ENCODE results near the gene STK11. TPM values are rescaled to one million over a fixed set of nuclear protein-coding genes. Genes with fewer than 3 reads are reported as not detected.

STK11 gene
- total and polyA plus RNA-seq, 2 experiments from 2014 or later = 19.4 to 96.5 TPM

DNA sequence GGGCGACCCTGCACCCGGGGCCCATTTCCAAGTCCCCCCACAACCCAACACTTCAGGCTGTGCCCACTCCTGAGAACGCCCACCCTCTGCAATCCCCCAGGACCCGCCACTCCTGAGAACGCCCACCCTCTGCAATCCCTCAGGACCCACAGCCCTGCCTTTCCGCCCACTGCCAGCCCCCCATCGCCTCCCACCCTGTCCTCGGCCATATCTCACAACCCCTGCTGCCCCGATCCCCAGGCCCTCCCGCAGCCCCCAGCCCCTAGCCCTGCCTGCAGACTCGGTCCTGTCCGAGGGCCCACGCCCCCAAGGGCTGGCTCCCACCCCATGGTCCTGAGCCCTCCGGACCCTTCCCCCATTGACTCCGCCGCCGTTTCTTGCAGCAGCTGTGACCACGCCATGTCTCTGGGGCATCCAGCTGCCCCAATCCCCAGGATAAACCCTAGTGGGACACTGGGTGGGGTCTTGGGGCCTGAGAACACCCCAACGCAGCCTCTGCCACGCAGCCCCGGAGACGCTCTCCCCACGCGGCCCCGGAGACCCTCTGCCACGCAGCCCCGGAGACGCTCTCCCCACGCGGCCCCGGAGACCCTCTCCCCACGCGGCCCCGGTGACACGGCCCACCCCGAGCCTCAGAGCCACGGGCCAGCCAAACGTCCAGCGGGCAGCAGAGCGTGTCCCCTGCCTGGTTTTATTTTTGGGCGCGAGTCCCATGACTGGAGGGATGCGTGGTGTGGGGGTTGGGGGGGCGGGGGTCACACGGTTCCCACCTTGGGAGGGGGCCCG, 48.6 kb upstream of the STK11 start:
- Histone ChIP-seq H2AFZ (no peak overlapping the region), H3K27me3 (ENCODE audit: insufficient read depth) (no peaks in the 10 kb centered on the region), H3K4me1 (ENCODE audit: insufficient read depth) (no peaks in the 10 kb centered on the region), H3K9me2 (ENCODE audit: insufficient read depth) (no peaks in the 10 kb centered on the region), H4K20me1 (replicated peaks; ENCODE audit: insufficient read depth) (no peaks in the 10 kb centered on the region; the same call in 1 of the 2 replicates), H3K36me3 (ENCODE audit: insufficient read depth) (no peaks in the 10 kb centered on the region), H3K27ac (ENCODE audit: low read depth) (no peak overlapping the region), H3K79me2 (replicated peaks; ENCODE audit: insufficient read depth) (peaks cover 12% of the 10 kb centered on the region; the same call in 1 of the 2 replicates), H3K4me3 (no peak overlapping the region), H3K4me2 (no peak overlapping the region), H3F3A (replicated peaks; ENCODE audit: low read depth) (0 out of 2 replicates have a peak, but pooled peaks cover 3% of the 10 kb centered on the region)
- no peak for TF ChIP-seq CREB1 (CRISPR knock-in tag; IDR thresholded peaks at IDR 0.05; ENCODE audit: low read depth)
- no peak for TF ChIP-seq STAT1 (IDR thresholded peaks at IDR 0.05; ENCODE audit: unreplicated experiment)
- TF ChIP-seq REST (IDR thresholded peaks at IDR 0.05; ENCODE audit: unreplicated experiment) = no peak
- no peak for TF ChIP-seq EZH2 (IDR thresholded peaks at IDR 0.05; ENCODE audit: low read depth, unreplicated experiment)
- no peak for TF ChIP-seq CTCF (conservative IDR thresholded peaks at IDR 0.05; ENCODE audit: low read depth in 2 of 2)
- no peak for TF ChIP-seq POLR2AphosphoS5 (IDR thresholded peaks at IDR 0.05; ENCODE audit: low read depth)
- TF ChIP-seq ZNF114 (CRISPR knock-in tag; IDR thresholded peaks at IDR 0.05) = no peak
- no peak for TF ChIP-seq NANOG (IDR thresholded peaks at IDR 0.05; ENCODE audit: borderline replicate concordance)
- TF ChIP-seq ZNF331 (CRISPR knock-in tag; IDR thresholded peaks at IDR 0.05; ENCODE audit: low read depth) = no peak
- no peak for TF ChIP-seq EZH2phosphoT487 (IDR thresholded peaks at IDR 0.05; ENCODE audit: unreplicated experiment)
- no peak for TF ChIP-seq ETS1 (IDR thresholded peaks at IDR 0.05)
- no peak for TF ChIP-seq JUNB (IDR thresholded peaks at IDR 0.05; ENCODE audit: unreplicated experiment)
- TF ChIP-seq, protein P1, sequence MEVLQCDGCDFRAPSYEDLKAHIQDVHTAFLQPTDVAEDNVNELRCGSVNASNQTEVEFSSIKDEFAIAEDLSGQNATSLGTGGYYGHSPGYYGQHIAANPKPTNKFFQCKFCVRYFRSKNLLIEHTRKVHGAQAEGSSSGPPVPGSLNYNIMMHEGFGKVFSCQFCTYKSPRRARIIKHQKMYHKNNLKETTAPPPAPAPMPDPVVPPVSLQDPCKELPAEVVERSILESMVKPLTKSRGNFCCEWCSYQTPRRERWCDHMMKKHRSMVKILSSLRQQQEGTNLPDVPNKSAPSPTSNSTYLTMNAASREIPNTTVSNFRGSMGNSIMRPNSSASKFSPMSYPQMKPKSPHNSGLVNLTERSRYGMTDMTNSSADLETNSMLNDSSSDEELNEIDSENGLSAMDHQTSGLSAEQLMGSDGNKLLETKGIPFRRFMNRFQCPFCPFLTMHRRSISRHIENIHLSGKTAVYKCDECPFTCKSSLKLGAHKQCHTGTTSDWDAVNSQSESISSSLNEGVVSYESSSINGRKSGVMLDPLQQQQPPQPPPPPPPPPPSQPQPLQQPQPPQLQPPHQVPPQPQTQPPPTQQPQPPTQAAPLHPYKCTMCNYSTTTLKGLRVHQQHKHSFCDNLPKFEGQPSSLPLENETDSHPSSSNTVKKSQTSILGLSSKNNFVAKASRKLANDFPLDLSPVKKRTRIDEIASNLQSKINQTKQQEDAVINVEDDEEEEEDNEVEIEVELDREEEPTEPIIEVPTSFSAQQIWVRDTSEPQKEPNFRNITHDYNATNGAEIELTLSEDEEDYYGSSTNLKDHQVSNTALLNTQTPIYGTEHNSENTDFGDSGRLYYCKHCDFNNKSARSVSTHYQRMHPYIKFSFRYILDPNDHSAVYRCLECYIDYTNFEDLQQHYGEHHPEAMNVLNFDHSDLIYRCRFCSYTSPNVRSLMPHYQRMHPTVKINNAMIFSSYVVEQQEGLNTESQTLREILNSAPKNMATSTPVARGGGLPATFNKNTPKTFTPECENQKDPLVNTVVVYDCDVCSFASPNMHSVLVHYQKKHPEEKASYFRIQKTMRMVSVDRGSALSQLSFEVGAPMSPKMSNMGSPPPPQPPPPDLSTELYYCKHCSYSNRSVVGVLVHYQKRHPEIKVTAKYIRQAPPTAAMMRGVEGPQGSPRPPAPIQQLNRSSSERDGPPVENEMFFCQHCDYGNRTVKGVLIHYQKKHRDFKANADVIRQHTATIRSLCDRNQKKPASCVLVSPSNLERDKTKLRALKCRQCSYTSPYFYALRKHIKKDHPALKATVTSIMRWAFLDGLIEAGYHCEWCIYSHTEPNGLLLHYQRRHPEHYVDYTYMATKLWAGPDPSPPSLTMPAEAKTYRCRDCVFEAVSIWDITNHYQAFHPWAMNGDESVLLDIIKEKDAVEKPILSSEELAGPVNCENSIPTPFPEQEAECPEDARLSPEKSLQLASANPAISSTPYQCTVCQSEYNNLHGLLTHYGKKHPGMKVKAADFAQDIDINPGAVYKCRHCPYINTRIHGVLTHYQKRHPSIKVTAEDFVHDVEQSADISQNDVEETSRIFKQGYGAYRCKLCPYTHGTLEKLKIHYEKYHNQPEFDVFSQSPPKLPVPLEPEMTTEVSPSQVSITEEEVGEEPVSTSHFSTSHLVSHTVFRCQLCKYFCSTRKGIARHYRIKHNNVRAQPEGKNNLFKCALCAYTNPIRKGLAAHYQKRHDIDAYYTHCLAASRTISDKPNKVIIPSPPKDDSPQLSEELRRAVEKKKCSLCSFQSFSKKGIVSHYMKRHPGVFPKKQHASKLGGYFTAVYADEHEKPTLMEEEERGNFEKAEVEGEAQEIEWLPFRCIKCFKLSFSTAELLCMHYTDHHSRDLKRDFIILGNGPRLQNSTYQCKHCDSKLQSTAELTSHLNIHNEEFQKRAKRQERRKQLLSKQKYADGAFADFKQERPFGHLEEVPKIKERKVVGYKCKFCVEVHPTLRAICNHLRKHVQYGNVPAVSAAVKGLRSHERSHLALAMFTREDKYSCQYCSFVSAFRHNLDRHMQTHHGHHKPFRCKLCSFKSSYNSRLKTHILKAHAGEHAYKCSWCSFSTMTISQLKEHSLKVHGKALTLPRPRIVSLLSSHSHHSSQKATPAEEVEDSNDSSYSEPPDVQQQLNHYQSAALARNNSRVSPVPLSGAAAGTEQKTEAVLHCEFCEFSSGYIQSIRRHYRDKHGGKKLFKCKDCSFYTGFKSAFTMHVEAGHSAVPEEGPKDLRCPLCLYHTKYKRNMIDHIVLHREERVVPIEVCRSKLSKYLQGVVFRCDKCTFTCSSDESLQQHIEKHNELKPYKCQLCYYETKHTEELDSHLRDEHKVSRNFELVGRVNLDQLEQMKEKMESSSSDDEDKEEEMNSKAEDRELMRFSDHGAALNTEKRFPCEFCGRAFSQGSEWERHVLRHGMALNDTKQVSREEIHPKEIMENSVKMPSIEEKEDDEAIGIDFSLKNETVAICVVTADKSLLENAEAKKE (CRISPR knock-in tag; IDR thresholded peaks at IDR 0.05) = no peak
- no peak for ATAC-seq
- H3K27ac Mint-ChIP-seq = no peak overlapping the region
- H3K4me1 Mint-ChIP-seq = peaks cover 7% of the 10 kb centered on the region
- DNase-seq (ENCODE audit: low spot score) = no peak
- peaks cover 7% of the 10 kb centered on the region for H3K36me3 Mint-ChIP-seq (ENCODE audit: low read depth)
- H3K4me3 Mint-ChIP-seq = no peak overlapping the region
- peaks cover 4% of the 10 kb centered on the region for H3K27me3 Mint-ChIP-seq (ENCODE audit: insufficient read depth, low read depth, poor library complexity)
- H3K9me3 Mint-ChIP-seq = no peaks in the 10 kb centered on the region

Data from GM23338 (cell line).